Heart left ventricle (tissue), 16 donors: ENCODE measurements around the gene PRKG1. TPM values are rescaled to one million over a fixed set of nuclear protein-coding genes. Genes with fewer than 3 reads are reported as not detected.

Source experiments
- ATAC-seq, 4 donors: fragments of 200-7000 bp; cut with Tn5 transposase; one replicate each; pipeline ENCODE4 v1.9.1; 2020 to 2022; ENCODE audit warnings: moderate library complexity in 4 of 4, mild to moderate bottlenecking in 3 of 4, moderate number of reproducible peaks in 1 of 4
- DNase-seq, 5 donors: peaks; one replicate each; pipeline ENCODE4 v3.0.0-alpha.2; 2020
- H3K27ac ChIP-seq, 12 donors: fragments of 200-600 bp; sonication (generic) in 4 of 12; one replicate each; pipeline versions ENCODE4 v1.5.0 to v1.8.0; 2016 to 2022; ENCODE audit warnings: mild to moderate bottlenecking in 2 of 12
- H3K27me3 ChIP-seq, 9 donors: fragments of 200-600 bp; sonication (generic) in 2 of 9; one replicate each; pipeline versions ENCODE4 v1.5.1 to v1.8.0; 2016 to 2022; ENCODE audit warnings: mild to moderate bottlenecking in 3 of 9
- H3K36me3 ChIP-seq, 9 donors: fragments of 200-600 bp; sonication (generic) in 2 of 9; one replicate each; pipeline versions ENCODE4 v1.5.0 to v1.8.0; 2018 to 2022; ENCODE audit warnings: mild to moderate bottlenecking in 2 of 9
- H3K4me1 ChIP-seq, 12 donors: fragments of 200-600 bp; sonication (generic) in 4 of 12; one replicate each; pipeline versions ENCODE4 v1.5.0 to v1.8.0; 2016 to 2022; ENCODE audit warnings: mild to moderate bottlenecking in 3 of 12
- H3K4me3 ChIP-seq, 12 donors: fragments of 200-600 bp; sonication (generic) in 4 of 12; one replicate each; pipeline versions ENCODE4 v1.5.0 to v1.8.0; 2017 to 2022; ENCODE audit warnings: mild to moderate bottlenecking in 9 of 12, moderate library complexity in 4 of 12
- H3K9me3 ChIP-seq, 12 donors: fragments of 200-600 bp; sonication (generic) in 4 of 12; one replicate each; pipeline versions ENCODE4 v1.5.0 to v1.8.0; 2016 to 2022; ENCODE audit warnings: mild to moderate bottlenecking in 1 of 12
- CTCF ChIP-seq, 12 donors: fragments of 200-600 bp; sonication (generic) in 4 of 12; IDR thresholded peaks; one replicate each; pipeline versions ENCODE4 v1.5.0 to v1.8.0; 2018 to 2022; ENCODE audit warnings: antibody characterized with exemption in 12 of 12, mild to moderate bottlenecking in 5 of 12
- POLR2A ChIP-seq, 2 donors: fragments of 450-650 bp; IDR thresholded peaks; one replicate each; pipeline ENCODE4 v1.6.1; 2017; ENCODE audit warnings: antibody characterized with exemption in 2 of 2, mild to moderate bottlenecking in 2 of 2, moderate library complexity in 2 of 2
- WGBS, 4 donors: extraction: QIAGEN DNeasy Blood & Tissue Kit in 2 of 4; methylation state at CpG; one replicate each; pipeline versions ENCODE4 v1.1.5 to v1.1.7; 2013 to 2018; 5-methylcytosine and 5-hydroxymethylcytosine counted together
- intact Hi-C, 10 donors: fragments of 100-400 bp; cut with DNase I; formaldehyde crosslinking; loops; one replicate each; pipeline versions ENCODE4 v1.11.1 to v1.14.2; 2022
- polyA plus RNA-seq, 2 donors: library from polyadenylated mRNA; stranded (reverse); fragments of 200-250 nt; gene quantifications; one replicate each; pipeline ENCODE4 v1.2.3, GENCODE V29; 2013
- total RNA-seq, 9 donors: library from RNA; depleted of rRNA in 2 of 9; stranded (reverse); fragments of >200 nt in 2 of 9; fragmentation: NEBNext Ultra II Directional in 3 of 9; extraction: Animal tissue kit (Norgen Biotek cat#: 25700) in 3 of 9; gene quantifications; one replicate each; pipeline versions ENCODE4 v1.1.0 to v1.2.4, GENCODE V29; 2016 to 2023
- donor health status: ischemic (EF 13 %, LVEDD 7.1; RV severe dilation, severe dysfunction).
- donor health status: healthy with polysubstance abuse.
- donor health status: DM: no; HTN: yes; CAD: no.
- donor health status: DM: no; HTN: no; CAD: no.
- donor health status: ischemic (EF 25% LVEDD 6.9; RV normal size, moderate dysfunction).
- donor health status: ischemic (EF 25% LVEDD 5.7; RV mildly dilated, moderate dysfunction).
- donor health status: healthy.
- donor health status: DM: yes; HTN: yes; CAD: no.
- donor health status: ischemic (EF 35%, LVEDD 5.7; RV mildly dilated, moderate dysfunction).
- donor health status: nonischemic (EF 11% LVEDD 7.7; RV severe dilation, severe dysfunction).
- donor health status: DM: yes; HTN: yes; CAD: no.
- donor health status: PGD.
- donor health status: ischemic (EF 29% LVEDD 5.4; RV normal size, mild dysfunction).
- donor health status: nonischemic (EF 23%, LVEDD 6.1; RV moderate dilation, normal function).

The PRKG1 gene
- total and polyA plus RNA-seq, 11 donors = 5.5 to 37.3 (median 29.3) TPM

DNA sequence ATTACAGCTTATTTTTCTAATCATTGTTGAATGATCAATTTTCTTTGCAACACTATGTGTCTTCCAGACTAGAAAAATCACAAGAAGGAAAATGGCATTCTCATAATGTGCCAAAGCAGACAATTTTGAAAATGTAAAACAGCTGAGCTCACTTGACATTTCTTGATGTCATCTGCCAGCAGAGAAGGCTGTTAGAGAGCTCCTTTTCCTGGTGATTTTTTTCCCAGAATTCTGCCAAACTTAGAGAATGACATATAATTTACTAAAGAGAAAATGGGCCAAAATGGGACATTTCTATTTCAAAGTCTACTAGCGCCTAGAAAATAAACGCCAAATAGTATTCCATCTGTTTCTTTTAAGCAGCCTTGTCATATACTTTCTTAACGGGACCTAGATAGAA lies 714.0 kb downstream of the PRKG1 start:
- intact Hi-C loops = no loop called here
- no peak for DNase-seq
- no peak for ATAC-seq
- H3K4me1 ChIP-seq = peaks cover 0 to 5% (median 0%) of the 10 kb centered on the region in 12 donors
- TF ChIP-seq CTCF (IDR thresholded peaks at IDR 0.05) (no peak), POLR2A (IDR thresholded peaks at IDR 0.05) (no peak)
- H3K9me3 ChIP-seq = peaks cover 0 to 23% (median 8%) of the 10 kb centered on the region in 12 donors
- WGBS, 4 donors = 80 to 85% (median 81%) methylated on average over 3 of the region's 3 CpGs
- no peak overlapping the region for H3K4me3 ChIP-seq
- no peaks in the 10 kb centered on the region for H3K27me3 ChIP-seq
- H3K27ac ChIP-seq = no peak overlapping the region
- no peaks in the 10 kb centered on the region for H3K36me3 ChIP-seq

DNA sequence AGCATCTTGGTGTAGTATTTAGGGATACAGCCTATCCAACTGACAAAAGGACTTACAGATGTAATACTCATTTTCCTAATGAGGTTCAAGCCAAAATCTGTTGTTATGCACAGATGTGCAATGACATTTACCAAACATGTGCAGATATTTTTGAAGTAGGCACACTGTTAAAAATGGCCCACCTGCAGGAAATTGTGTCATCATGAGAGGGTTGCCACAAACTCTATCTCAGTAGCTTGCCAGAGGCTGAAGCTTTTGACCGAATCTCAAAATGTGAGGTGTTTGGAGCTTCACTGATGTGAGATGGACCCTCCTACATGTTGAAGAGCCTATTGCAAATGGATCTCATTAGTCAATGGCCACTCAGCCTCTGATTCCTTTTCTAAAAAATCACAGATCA lies 714.8 kb downstream of the PRKG1 start:
- DNase-seq = no peak
- Histone ChIP-seq H3K9me3 (peaks cover 0 to 32% (median 12%) of the 10 kb centered on the region in 12 donors), H3K36me3 (no peaks in the 10 kb centered on the region), H3K27ac (no peak overlapping the region), H3K27me3 (no peaks in the 10 kb centered on the region), H3K4me3 (no peak overlapping the region), H3K4me1 (peaks cover 0 to 5% (median 0%) of the 10 kb centered on the region in 12 donors)
- 80 to 95% (median 86%) methylated on average over 1 of the region's 1 CpG for WGBS, 4 donors
- intact Hi-C loops = no loop called here
- ATAC-seq = no peak
- TF ChIP-seq CTCF (IDR thresholded peaks at IDR 0.05) (no peak), POLR2A (IDR thresholded peaks at IDR 0.05) (no peak)

DNA sequence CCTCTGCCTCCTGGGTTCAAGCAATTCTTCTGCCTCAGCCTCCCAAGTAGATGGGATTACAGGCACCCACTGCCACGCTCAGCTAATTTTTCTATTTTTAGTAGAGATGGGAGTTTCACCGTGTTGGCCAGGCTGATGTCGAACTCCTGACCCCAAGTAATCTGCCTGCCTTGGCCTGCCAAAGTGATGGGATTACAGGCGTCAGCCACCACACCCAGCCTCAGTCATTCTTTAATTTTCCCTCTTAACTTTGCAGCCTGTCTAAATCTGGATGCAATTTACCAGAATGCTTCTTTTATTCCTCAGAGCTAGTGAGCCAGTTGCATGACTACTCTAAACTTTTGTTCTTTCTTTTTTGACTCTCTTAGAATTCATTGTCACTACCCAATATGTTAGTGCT lies 715.6 kb downstream of the PRKG1 start:
- H3K4me3 ChIP-seq = no peak overlapping the region
- H3K27me3 ChIP-seq = no peaks in the 10 kb centered on the region
- H3K4me1 ChIP-seq = peaks cover 0 to 5% (median 0%) of the 10 kb centered on the region in 12 donors
- DNase-seq (no peak), ATAC-seq (no peak)
- H3K36me3 ChIP-seq = no peaks in the 10 kb centered on the region
- no peak for TF ChIP-seq POLR2A (IDR thresholded peaks at IDR 0.05)
- WGBS, 4 donors = 56 to 69% (median 58%) methylated on average over 4 of the region's 4 CpGs
- H3K27ac ChIP-seq = no peak overlapping the region
- H3K9me3 ChIP-seq = peaks cover 0 to 36% (median 12%) of the 10 kb centered on the region in 12 donors
- intact Hi-C loops = no loop called here

DNA sequence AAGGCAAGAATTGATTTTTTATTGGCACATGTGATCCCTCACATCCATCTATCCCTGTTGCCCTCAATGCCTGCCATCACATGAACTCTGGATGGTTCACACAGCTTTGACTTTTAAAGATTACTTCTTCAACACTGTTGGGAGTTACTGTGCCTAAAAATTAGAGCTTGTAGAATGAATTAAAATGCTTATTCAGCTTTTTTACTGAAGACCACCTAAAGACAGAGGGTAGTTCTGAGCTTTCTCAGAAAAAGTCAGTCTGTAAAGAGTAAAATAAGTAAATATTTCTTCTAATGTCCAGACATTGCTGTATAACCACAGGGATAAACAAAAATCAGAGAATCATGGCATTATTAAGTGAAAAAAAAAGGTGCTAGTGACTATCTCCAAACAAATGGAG lies 718.4 kb downstream of the PRKG1 start:
- Histone ChIP-seq H3K9me3 (peaks cover 0 to 36% (median 12%) of the 10 kb centered on the region in 12 donors), H3K27me3 (no peaks in the 10 kb centered on the region), H3K4me3 (no peak overlapping the region), H3K27ac (no peak overlapping the region), H3K4me1 (peaks cover 0 to 5% (median 0%) of the 10 kb centered on the region in 12 donors), H3K36me3 (no peaks in the 10 kb centered on the region)
- ATAC-seq (no peak), DNase-seq (no peak)
- TF ChIP-seq CTCF (IDR thresholded peaks at IDR 0.05) (no peak), POLR2A (IDR thresholded peaks at IDR 0.05) (no peak)
- intact Hi-C loops = no loop called here

GRCh38 chr10:51800121-51800520 lies 725.8 kb downstream of the PRKG1 start:
- no peaks in the 10 kb centered on the region for H3K36me3 ChIP-seq
- no peak overlapping the region for H3K27ac ChIP-seq
- intact Hi-C loops = no loop called here
- no peaks in the 10 kb centered on the region for H3K9me3 ChIP-seq
- no peak for TF ChIP-seq POLR2A (IDR thresholded peaks at IDR 0.05)
- no peak for TF ChIP-seq CTCF (IDR thresholded peaks at IDR 0.05)
- ATAC-seq = no peak
- no peak overlapping the region for H3K4me3 ChIP-seq
- H3K27me3 ChIP-seq = no peaks in the 10 kb centered on the region
- no peak for DNase-seq
- peaks cover 0 to 18% (median 0%) of the 10 kb centered on the region in 12 donors for H3K4me1 ChIP-seq
- 70 to 81% (median 77%) methylated on average over 3 of the region's 3 CpGs for WGBS, 4 donors
